ENCODE data around the gene RANBP3.

RANBP3 gene

GRCh38 chr19:5968431-5969373, 9.2 kb downstream of the RANBP3 start (continued):
- TF ChIP-seq ZNF585B (tag by site-specific recombination; IDR thresholded peaks at IDR 0.05): no peak
- no peak for TF ChIP-seq REPIN1 (tag by site-specific recombination; IDR thresholded peaks at IDR 0.05; ENCODE audit: low read depth)
- TF ChIP-seq KLF16 (tag by site-specific recombination; IDR thresholded peaks at IDR 0.05): no peak
- TF ChIP-seq MYNN (tag by site-specific recombination; IDR thresholded peaks at IDR 0.05; ENCODE audit: borderline replicate concordance): no peak
- TF ChIP-seq KLF17 (tag by site-specific recombination; IDR thresholded peaks at IDR 0.05): no peak
- TF ChIP-seq YY2 (tag by site-specific recombination; IDR thresholded peaks at IDR 0.05): 0 out of 2 replicates have a peak, but pooled peaks have one; percentile 33
- TF ChIP-seq ZNF354C (tag by site-specific recombination; IDR thresholded peaks at IDR 0.05; ENCODE audit: borderline replicate concordance, low read depth): no peak
- no peak for TF ChIP-seq ZNF677 (tag by site-specific recombination; IDR thresholded peaks at IDR 0.05)
- no peak for TF ChIP-seq ZNF561 (tag by site-specific recombination; IDR thresholded peaks at IDR 0.05; ENCODE audit: borderline replicate concordance)
- TF ChIP-seq GLI4 (tag by site-specific recombination; IDR thresholded peaks at IDR 0.05): no peak
- no peak for TF ChIP-seq ZNF768 (tag by site-specific recombination; IDR thresholded peaks at IDR 0.05)
- TF ChIP-seq ZNF670 (tag by site-specific recombination; IDR thresholded peaks at IDR 0.05; ENCODE audit: low read depth): no peak
- TF ChIP-seq TRIM28 (IDR thresholded peaks at IDR 0.05; ENCODE audit: borderline replicate concordance, low read length): no peak
- TF ChIP-seq ZNF707 (tag by site-specific recombination; IDR thresholded peaks at IDR 0.05): no peak
- no peak for TF ChIP-seq ZNF18 (tag by site-specific recombination; IDR thresholded peaks at IDR 0.05)
- no peak for TF ChIP-seq ZNF114 (tag by site-specific recombination; IDR thresholded peaks at IDR 0.05)
- TF ChIP-seq ZNF155 (tag by site-specific recombination; IDR thresholded peaks at IDR 0.05): no peak
- TF ChIP-seq ZNF76 (tag by site-specific recombination; IDR thresholded peaks at IDR 0.05; ENCODE audit: borderline replicate concordance, low read depth): no peak; the same call in 1 of the 2 replicates
- TF ChIP-seq ZSCAN4 (tag by site-specific recombination; IDR thresholded peaks at IDR 0.05): no peak
- no peak for TF ChIP-seq ZNF19 (tag by site-specific recombination; IDR thresholded peaks at IDR 0.05; ENCODE audit: low read depth)
- no peak for TF ChIP-seq ZNF426 (tag by site-specific recombination; IDR thresholded peaks at IDR 0.05)
- TF ChIP-seq PRDM10 (tag by site-specific recombination; IDR thresholded peaks at IDR 0.05): peak; percentile 96
- TF ChIP-seq ZNF664 (tag by site-specific recombination; IDR thresholded peaks at IDR 0.05): no peak
- TF ChIP-seq ZFP37 (tag by site-specific recombination; IDR thresholded peaks at IDR 0.05): no peak
- no peak for TF ChIP-seq ZBTB8A (tag by site-specific recombination; IDR thresholded peaks at IDR 0.05)
- no peak for TF ChIP-seq ZNF223 (tag by site-specific recombination; IDR thresholded peaks at IDR 0.05)
- TF ChIP-seq ZNF654 (tag by site-specific recombination; IDR thresholded peaks at IDR 0.05; ENCODE audit: low read depth): no peak
- TF ChIP-seq ZNF701 (tag by site-specific recombination; IDR thresholded peaks at IDR 0.05): no peak
- TF ChIP-seq ZNF350 (tag by site-specific recombination; IDR thresholded peaks at IDR 0.05): no peak
- TF ChIP-seq ZNF16 (tag by site-specific recombination; IDR thresholded peaks at IDR 0.05; ENCODE audit: low read depth): no peak
- no peak for TF ChIP-seq ZNF514 (tag by site-specific recombination; IDR thresholded peaks at IDR 0.05)
- no peak for TF ChIP-seq SETDB1 (IDR thresholded peaks at IDR 0.05; ENCODE audit: insufficient read length, low read length)
- peak; percentile 34; the same call in 1 of the 2 replicates for TF ChIP-seq ZNF629 (tag by site-specific recombination; IDR thresholded peaks at IDR 0.05)
- TF ChIP-seq GFI1B (tag by site-specific recombination; IDR thresholded peaks at IDR 0.05): no peak
- no peak for TF ChIP-seq ZNF624 (tag by site-specific recombination; IDR thresholded peaks at IDR 0.05)
